Uterus (tissue), 2 donors: Measurements from ENCODE around the gene WDPCP.

Experiments
- POLR2A ChIP-seq, 2 donors: fragments of 450-650 bp; IDR thresholded peaks; one replicate each; pipeline ENCODE4 v1.6.1; 2016; ENCODE audit warnings: antibody characterized with exemption in 2 of 2, mild to moderate bottlenecking in 1 of 2, moderate library complexity in 1 of 2
- TF ChIP-seq, protein P1 (sequence below), 4 experiments: fragments of 200-600 bp in 2 of 4; fragments of 450-650 bp in 2 of 4; sonication (generic) in 2 of 4; IDR thresholded peaks; one replicate each; pipeline ENCODE4 v1.5.1; 2016 to 2019; ENCODE audit warnings: antibody characterized with exemption in 4 of 4, mild to moderate bottlenecking in 2 of 4, moderate library complexity in 1 of 4

DNA sequence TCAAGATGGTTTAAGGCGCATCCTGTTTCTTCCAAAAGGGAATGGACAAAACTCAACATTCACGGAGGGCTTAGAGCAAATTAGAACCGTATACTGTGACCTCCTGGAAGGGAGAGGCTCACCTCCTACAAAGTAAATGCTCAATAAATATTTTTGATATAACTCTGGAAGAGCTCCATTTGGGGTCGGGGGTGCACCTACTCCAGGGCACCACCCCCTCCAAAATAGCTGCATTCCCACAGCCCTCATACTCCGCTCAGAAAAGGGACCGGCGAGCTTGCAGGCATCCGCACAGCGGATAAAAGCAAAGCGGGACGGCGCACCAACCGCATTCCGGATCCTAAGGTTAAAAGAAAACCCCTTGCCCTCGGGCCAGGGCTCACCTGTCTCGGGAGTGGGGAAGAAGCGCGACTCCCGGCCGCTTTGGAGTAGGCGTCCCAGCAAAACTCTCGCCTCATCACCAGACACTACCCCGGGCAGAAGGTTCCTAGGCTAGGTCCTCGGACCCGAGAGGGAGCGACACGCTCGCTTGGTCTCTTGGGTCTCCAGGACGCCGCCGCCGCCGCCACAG is 378 bp downstream of the WDPCP start:
- no peak for TF ChIP-seq POLR2A (IDR thresholded peaks at IDR 0.05)
- TF ChIP-seq, protein P1, sequence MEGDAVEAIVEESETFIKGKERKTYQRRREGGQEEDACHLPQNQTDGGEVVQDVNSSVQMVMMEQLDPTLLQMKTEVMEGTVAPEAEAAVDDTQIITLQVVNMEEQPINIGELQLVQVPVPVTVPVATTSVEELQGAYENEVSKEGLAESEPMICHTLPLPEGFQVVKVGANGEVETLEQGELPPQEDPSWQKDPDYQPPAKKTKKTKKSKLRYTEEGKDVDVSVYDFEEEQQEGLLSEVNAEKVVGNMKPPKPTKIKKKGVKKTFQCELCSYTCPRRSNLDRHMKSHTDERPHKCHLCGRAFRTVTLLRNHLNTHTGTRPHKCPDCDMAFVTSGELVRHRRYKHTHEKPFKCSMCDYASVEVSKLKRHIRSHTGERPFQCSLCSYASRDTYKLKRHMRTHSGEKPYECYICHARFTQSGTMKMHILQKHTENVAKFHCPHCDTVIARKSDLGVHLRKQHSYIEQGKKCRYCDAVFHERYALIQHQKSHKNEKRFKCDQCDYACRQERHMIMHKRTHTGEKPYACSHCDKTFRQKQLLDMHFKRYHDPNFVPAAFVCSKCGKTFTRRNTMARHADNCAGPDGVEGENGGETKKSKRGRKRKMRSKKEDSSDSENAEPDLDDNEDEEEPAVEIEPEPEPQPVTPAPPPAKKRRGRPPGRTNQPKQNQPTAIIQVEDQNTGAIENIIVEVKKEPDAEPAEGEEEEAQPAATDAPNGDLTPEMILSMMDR (IDR thresholded peaks at IDR 0.05) = no peak
